ENCODE results near the gene FOXL2. TPM values are rescaled to one million over a fixed set of nuclear protein-coding genes. Genes with fewer than 3 reads are reported as not detected.

FOXL2 gene
- total RNA-seq, 1 experiment from 2014 or later, result not detected

GRCh38 chr3:138962854-138963560, 16.1 kb upstream of the FOXL2 start:
- H3K27me3 ChIP-seq (replicated peaks; ENCODE audit: insufficient read depth, low read depth, low read length, poor library complexity), result peaks cover 38% of the 10 kb centered on the region

GRCh38 chr3:138960417-138960852, 13.5 kb upstream of the FOXL2 start:
- no peak for DNase-seq (ENCODE audit: low spot score)
- Histone ChIP-seq H3K36me3 (ENCODE audit: insufficient read depth, low read length, poor library complexity, severe bottlenecking) (no peaks in the 10 kb centered on the region), H3K9me3 (ENCODE audit: low read depth, low read length, poor library complexity, severe bottlenecking) (peaks cover 6% of the 10 kb centered on the region), H3K4me3 (ENCODE audit: low read depth, low read length, poor library complexity, severe bottlenecking) (no peak overlapping the region), H3K27me3 (replicated peaks; ENCODE audit: insufficient read depth, low read depth, low read length, poor library complexity) (peaks cover 53% of the 10 kb centered on the region), H3K27ac (ENCODE audit: low read depth, low read length, poor library complexity, severe bottlenecking) (no peak overlapping the region), H3K4me1 (ENCODE audit: insufficient read depth, low read length, poor library complexity, severe bottlenecking) (no peaks in the 10 kb centered on the region)
- intact Hi-C loops (cut with micrococcal nuclease; ENCODE audit: unreplicated experiment), result no loop called here
- ChIA-PET CTCF (no interaction called here), POLR2A (ENCODE audit: low non-redundant PET) (no interaction called here)
- no peak for TF ChIP-seq CTCF (conservative IDR thresholded peaks at IDR 0.05; ENCODE audit: low read depth, low read length)
- TF ChIP-seq EZH2 (IDR thresholded peaks at IDR 0.05; ENCODE audit: borderline replicate concordance, low read depth, low read length, poor library complexity, severe bottlenecking), result no peak
- BruUV-seq (replicated peaks), result no TSS peak

More at GRCh38 chr3:138962854-138963560, 16.1 kb upstream of the FOXL2 start:
- no peak overlapping the region for H3K27ac ChIP-seq (ENCODE audit: low read depth, low read length, poor library complexity, severe bottlenecking)
- intact Hi-C loops (cut with micrococcal nuclease; ENCODE audit: unreplicated experiment), result no loop called here
- H3K9me3 ChIP-seq (ENCODE audit: low read depth, low read length, poor library complexity, severe bottlenecking), result peaks cover 6% of the 10 kb centered on the region
- TF ChIP-seq CTCF (conservative IDR thresholded peaks at IDR 0.05; ENCODE audit: low read depth, low read length) (no peak), EZH2 (IDR thresholded peaks at IDR 0.05; ENCODE audit: borderline replicate concordance, low read depth, low read length, poor library complexity, severe bottlenecking) (no peak)
- DNase-seq (ENCODE audit: low spot score), result no peak
- ChIA-PET CTCF (no interaction called here), POLR2A (ENCODE audit: low non-redundant PET) (no interaction called here)
- no peaks in the 10 kb centered on the region for H3K36me3 ChIP-seq (ENCODE audit: insufficient read depth, low read length, poor library complexity, severe bottlenecking)
- BruUV-seq (replicated peaks), result no TSS peak
- no peaks in the 10 kb centered on the region for H3K4me1 ChIP-seq (ENCODE audit: insufficient read depth, low read length, poor library complexity, severe bottlenecking)
- no peak overlapping the region for H3K4me3 ChIP-seq (ENCODE audit: low read depth, low read length, poor library complexity, severe bottlenecking)

GRCh38 chr3:138950701-138951100, 3.8 kb upstream of the FOXL2 start:
- no peaks in the 10 kb centered on the region for H3K9me3 ChIP-seq (ENCODE audit: low read depth, low read length, poor library complexity, severe bottlenecking)

More at GRCh38 chr3:138950701-138951100, 3.8 kb upstream of the FOXL2 start:
- H3K4me1 ChIP-seq (ENCODE audit: insufficient read depth, low read length, poor library complexity, severe bottlenecking), result peaks cover 5% of the 10 kb centered on the region
- ChIA-PET CTCF (no interaction called here), POLR2A (ENCODE audit: low non-redundant PET) (no interaction called here)
- no peaks in the 10 kb centered on the region for H3K36me3 ChIP-seq (ENCODE audit: insufficient read depth, low read length, poor library complexity, severe bottlenecking)
- H3K4me3 ChIP-seq (ENCODE audit: low read depth, low read length, poor library complexity, severe bottlenecking), result no peak overlapping the region
- DNase-seq (ENCODE audit: low spot score), result no peak
- BruUV-seq (replicated peaks), result no TSS peak
- H3K27me3 ChIP-seq (replicated peaks; ENCODE audit: insufficient read depth, low read depth, low read length, poor library complexity), result peaks cover 78% of the 10 kb centered on the region
- TF ChIP-seq EZH2 (IDR thresholded peaks at IDR 0.05; ENCODE audit: borderline replicate concordance, low read depth, low read length, poor library complexity, severe bottlenecking) (no peak), CTCF (conservative IDR thresholded peaks at IDR 0.05; ENCODE audit: low read depth, low read length) (no peak)
- H3K27ac ChIP-seq (ENCODE audit: low read depth, low read length, poor library complexity, severe bottlenecking), result no peak overlapping the region
- intact Hi-C loops (cut with micrococcal nuclease; ENCODE audit: unreplicated experiment), result no loop called here

Data from A673 (cell line).